HCT116 (cell line): ENCODE data around the gene GSPT1. TPM values are rescaled to one million over a fixed set of nuclear protein-coding genes. Genes with fewer than 3 reads are reported as not detected.
"Not testable (repeated sequence)": the region's sequence is repeated elsewhere in the genome, so short reads cannot be mapped to it uniquely, and the experiment has no call there.

Source experiments
- ATAC-seq: fragments of 200-7000 bp; cut with Tn5 transposase; 2 replicates; pipeline ENCODE4 v1.9.1; 2020; ENCODE audit warnings: mild to moderate bottlenecking, moderate library complexity
- BruUV-seq: library from RNA; stranded (reverse); fragments of 400-500 nt; replicated peaks from 2 replicates; lab custom pipeline; 2021; lab: Mats Ljungman, UMichigan
- CTCF ChIA-PET: fragments of 300-600 bp; sonication (Branson Sonifier 250); formaldehyde crosslinking; loops from one replicate; lab custom pipeline; 2021; ENCODE audit warnings: antibody characterized with exemption; lab: Charles Lee
- POLR2A ChIA-PET: fragments of 300-600, 350-600 bp; sonication (Branson Sonifier 250); formaldehyde crosslinking; loops from one replicate; lab custom pipeline; 2021; ENCODE audit warnings: antibody characterized with exemption; lab: Charles Lee
- RAD21 ChIA-PET, 2 experiments: fragments of 300-600 bp; sonication (Branson Sonifier 250); formaldehyde crosslinking; loops; one replicate each; lab custom pipeline; 2023; ENCODE audit warnings: low total read pairs in 2 of 2; ENCODE audit not compliant: uncharacterized antibody in 2 of 2, unreplicated experiment in 2 of 2, low non-redundant PET in 1 of 2; lab: Charles Lee
- DNase-seq: peaks from one replicate; pipeline ENCODE4 v3.0.0-alpha.2; 2010; ENCODE audit warnings: low read depth, low spot score
- H2AFZ ChIP-seq: fragments of 200-600 bp; shearing (Covaris generic), sonication (generic); 2 replicates; pipeline ENCODE4 v1.6.1; 2017; ENCODE audit warnings: low read depth, mixed run types, mixed read lengths, antibody characterized with exemption, low read length; ENCODE audit not compliant: poor library complexity, severe bottlenecking
- H3K27ac ChIP-seq: 2 replicates; pipeline ENCODE4 v1.5.1; 2012; ENCODE audit warnings: low read depth, low read length
- H3K27me3 ChIP-seq: fragments of 200-600 bp; sonication (generic); 2 replicates; pipeline ENCODE4 v1.6.1; 2016; ENCODE audit warnings: mixed run types, low read length, mixed read lengths; ENCODE audit not compliant: insufficient read depth
- H3K36me3 ChIP-seq, 2 experiments: fragments of 200-500 bp in 1 of 2; fragments of 200-600 bp in 1 of 2; sonication (Bioruptor generic) in 1 of 2; sonication (generic) in 1 of 2; 2 replicates each; pipeline versions ENCODE4 v1.5.1 to v1.6.1; 2014 to 2016; ENCODE audit warnings: low read length in 2 of 2, inconsistent platforms in 1 of 2, mixed read lengths in 1 of 2, mixed run types in 1 of 2; ENCODE audit not compliant: insufficient read depth in 2 of 2, control insufficient read depth in 1 of 2
- H3K4me1 ChIP-seq, 2 experiments: fragments of 200-600 bp in 1 of 2; sonication (generic) in 1 of 2; 2 replicates each; pipeline versions ENCODE4 v1.5.1 to v1.6.1; 2012 to 2017; ENCODE audit warnings: low read length in 2 of 2, inconsistent platforms in 1 of 2, mild to moderate bottlenecking in 1 of 2, mixed read lengths in 1 of 2, mixed run types in 1 of 2, moderate library complexity in 1 of 2; ENCODE audit not compliant: insufficient read depth in 2 of 2, control insufficient read depth in 1 of 2
- H3K4me2 ChIP-seq: fragments of 200-600 bp; sonication (generic); 2 replicates; pipeline ENCODE4 v1.6.1; 2017; ENCODE audit warnings: mixed run types, low read length, mixed read lengths
- H3K4me3 ChIP-seq, 2 experiments: fragments of 200-600 bp in 1 of 2; sonication (generic) in 1 of 2; replicated peaks in 1 of 2; 2 replicates each; pipeline ENCODE4 v1.5.1; 2011 to 2016; ENCODE audit warnings: low read length in 2 of 2, control low read depth in 1 of 2, low read depth in 1 of 2, mild to moderate bottlenecking in 1 of 2, mixed read lengths in 1 of 2, mixed run types in 1 of 2
- H3K79me2 ChIP-seq: fragments of 200-600 bp; sonication (generic); 2 replicates; pipeline ENCODE4 v1.6.1; 2017; ENCODE audit warnings: mild to moderate bottlenecking, mixed run types, low read length, moderate library complexity, mixed read lengths; ENCODE audit not compliant: insufficient read depth
- H3K9ac ChIP-seq: fragments of 200-600 bp; sonication (generic); 2 replicates; pipeline ENCODE4 v1.6.1; 2016; ENCODE audit warnings: low read length, mixed read lengths
- H3K9me2 ChIP-seq: fragments of 200-600 bp; sonication (generic), shearing (Covaris generic); 2 replicates; pipeline ENCODE4 v1.6.1; 2017; ENCODE audit warnings: mixed run types, mild to moderate bottlenecking, moderate library complexity; ENCODE audit not compliant: insufficient read depth
- H3K9me3 ChIP-seq, 2 experiments: fragments of 200-500 bp in 1 of 2; fragments of 200-600 bp in 1 of 2; sonication (Bioruptor generic) in 1 of 2; sonication (generic) in 1 of 2; 2 replicates each; pipeline ENCODE4 v1.6.1; 2014 to 2017; ENCODE audit warnings: low read length in 2 of 2, mixed read lengths in 2 of 2, inconsistent platforms in 1 of 2, low read depth in 1 of 2, mild to moderate bottlenecking in 1 of 2, mixed run types in 1 of 2, moderate library complexity in 1 of 2; ENCODE audit not compliant: control insufficient read depth in 1 of 2, insufficient read depth in 1 of 2
- H4K20me1 ChIP-seq: fragments of 200-600 bp; sonication (generic), shearing (Covaris generic); 2 replicates; pipeline ENCODE4 v1.6.1; 2017; ENCODE audit warnings: mixed run types, mild to moderate bottlenecking, moderate library complexity; ENCODE audit not compliant: insufficient read depth
- intact Hi-C: fragments of 100-400 bp; cut with micrococcal nuclease; formaldehyde crosslinking; loops from 2 replicates; pipeline ENCODE4 v1.10.0; 2022
- total RNA-seq: library from RNA; stranded (reverse); gene quantifications from one replicate; pipeline ENCODE4 v1.2.1, GENCODE V29; 2021; ENCODE audit not compliant: unreplicated experiment

The GSPT1 gene
- total RNA-seq, 1 experiment from 2014 or later = 148 TPM

DNA sequence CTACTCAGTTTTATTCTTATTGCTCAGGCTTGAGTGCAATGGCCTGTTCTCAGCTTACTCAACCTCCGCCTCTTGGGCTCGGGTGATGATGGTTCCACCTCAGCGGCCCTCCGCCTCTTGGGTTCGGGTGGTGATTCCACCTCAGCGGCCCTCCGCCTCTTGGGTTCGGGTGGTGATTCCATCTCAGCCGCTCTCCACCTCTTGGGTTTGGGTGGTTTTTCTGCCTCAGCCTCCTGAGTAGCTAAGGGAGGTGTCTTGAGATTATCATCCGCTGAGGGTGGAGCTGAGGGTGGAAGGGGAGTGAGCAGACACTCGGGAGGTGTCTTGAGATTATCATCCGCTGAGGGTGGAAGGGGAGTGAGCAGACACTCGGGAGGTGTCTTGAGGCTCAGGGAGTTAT lies 11.6 kb upstream of the GSPT1 start:
- DNase-seq, H3K9me2 ChIP-seq, H3K9me3 ChIP-seq, H3K27ac ChIP-seq, intact Hi-C loops, H2AFZ ChIP-seq, H3K27me3 ChIP-seq, H3K4me2 ChIP-seq, BruUV-seq, H3K36me3 ChIP-seq, ATAC-seq, POLR2A ChIA-PET, H3K79me2 ChIP-seq, RAD21 ChIA-PET, H3K9ac ChIP-seq, H3K4me3 ChIP-seq, CTCF ChIA-PET, H3K4me1 ChIP-seq, H4K20me1 ChIP-seq: not testable (repeated sequence)

DNA sequence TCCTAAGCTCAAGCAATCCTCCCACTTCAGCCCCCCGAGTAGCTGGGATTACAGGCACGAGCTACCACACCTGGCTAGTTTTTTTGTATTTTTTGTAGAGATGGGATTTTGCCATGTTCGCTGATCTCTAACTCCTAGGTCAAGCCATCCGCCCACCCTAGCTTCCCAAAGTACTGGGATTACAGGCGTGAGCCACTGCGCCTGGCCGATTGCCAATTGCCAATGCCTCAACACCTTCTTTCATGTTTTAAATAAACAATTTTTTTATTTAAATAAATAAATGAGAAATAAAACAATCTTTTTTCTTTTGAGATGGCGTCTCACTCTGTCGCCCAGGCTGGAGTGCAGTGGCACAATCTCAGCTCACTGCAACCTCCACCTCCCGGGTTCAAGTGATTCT lies 8.3 kb upstream of the GSPT1 start:
- H3K9me3 ChIP-seq, H4K20me1 ChIP-seq, H3K79me2 ChIP-seq, intact Hi-C loops, H3K36me3 ChIP-seq, H3K4me3 ChIP-seq, H3K9ac ChIP-seq, POLR2A ChIA-PET, CTCF ChIA-PET, BruUV-seq, H3K27me3 ChIP-seq, H3K4me1 ChIP-seq, ATAC-seq, H3K4me2 ChIP-seq, RAD21 ChIA-PET, DNase-seq, H3K9me2 ChIP-seq, H2AFZ ChIP-seq, H3K27ac ChIP-seq: not testable (repeated sequence)
